Measurements from ENCODE around the gene TEKTIP1. TPM values are rescaled to one million over a fixed set of nuclear protein-coding genes. Genes with fewer than 3 reads are reported as not detected.
A peak's percentile ranks its signal among the peaks of the same experiment; 100 is the strongest.
"Not testable (repeated sequence)": the region's sequence is repeated elsewhere in the genome, so short reads cannot be mapped to it uniquely, and the experiment has no call there.

The TEKTIP1 gene
- total RNA-seq, 1 donor: not detected

DNA sequence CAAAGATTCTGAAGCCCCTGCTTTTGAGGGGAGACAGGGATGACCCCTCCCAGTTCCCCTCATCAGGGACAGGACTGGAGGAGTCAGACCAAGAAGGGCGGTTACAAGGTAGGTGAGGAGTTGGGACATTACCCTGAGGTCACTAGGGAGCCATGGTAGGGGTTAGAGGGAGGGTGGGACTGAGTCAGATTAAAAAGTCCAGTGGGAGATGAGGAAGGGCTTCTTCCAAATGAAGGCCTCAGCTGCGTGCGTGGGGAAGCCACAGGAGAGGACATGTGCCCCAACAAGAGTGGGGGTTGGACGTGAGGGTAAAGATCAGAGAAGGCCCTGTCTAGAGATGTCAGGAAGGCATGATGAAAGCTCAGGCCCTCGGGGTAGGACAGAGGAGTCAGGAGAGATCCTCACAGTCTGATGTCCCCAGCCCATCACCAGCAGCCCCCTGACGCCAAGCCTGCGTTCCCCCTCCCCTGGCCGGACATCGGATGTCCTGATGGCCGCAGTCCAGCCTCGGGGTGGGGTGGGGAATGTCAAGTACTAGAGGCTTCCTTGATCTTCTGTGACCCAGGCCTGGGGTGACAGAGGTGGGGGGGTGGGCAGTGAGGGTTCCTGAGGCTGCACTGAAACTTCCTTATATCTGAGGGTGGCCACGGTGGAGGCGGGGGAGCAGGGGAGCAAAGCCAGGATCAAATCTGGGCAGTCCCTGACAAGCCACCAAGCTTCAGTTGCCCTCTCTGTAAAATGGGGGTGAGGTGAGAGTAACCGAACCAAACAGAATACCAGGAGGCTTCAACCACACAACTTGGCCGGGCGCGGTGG, 24.9 kb downstream of the TEKTIP1 start:
- no peak for DNase-seq (ENCODE audit: low read depth)
- TF ChIP-seq, protein P1, sequence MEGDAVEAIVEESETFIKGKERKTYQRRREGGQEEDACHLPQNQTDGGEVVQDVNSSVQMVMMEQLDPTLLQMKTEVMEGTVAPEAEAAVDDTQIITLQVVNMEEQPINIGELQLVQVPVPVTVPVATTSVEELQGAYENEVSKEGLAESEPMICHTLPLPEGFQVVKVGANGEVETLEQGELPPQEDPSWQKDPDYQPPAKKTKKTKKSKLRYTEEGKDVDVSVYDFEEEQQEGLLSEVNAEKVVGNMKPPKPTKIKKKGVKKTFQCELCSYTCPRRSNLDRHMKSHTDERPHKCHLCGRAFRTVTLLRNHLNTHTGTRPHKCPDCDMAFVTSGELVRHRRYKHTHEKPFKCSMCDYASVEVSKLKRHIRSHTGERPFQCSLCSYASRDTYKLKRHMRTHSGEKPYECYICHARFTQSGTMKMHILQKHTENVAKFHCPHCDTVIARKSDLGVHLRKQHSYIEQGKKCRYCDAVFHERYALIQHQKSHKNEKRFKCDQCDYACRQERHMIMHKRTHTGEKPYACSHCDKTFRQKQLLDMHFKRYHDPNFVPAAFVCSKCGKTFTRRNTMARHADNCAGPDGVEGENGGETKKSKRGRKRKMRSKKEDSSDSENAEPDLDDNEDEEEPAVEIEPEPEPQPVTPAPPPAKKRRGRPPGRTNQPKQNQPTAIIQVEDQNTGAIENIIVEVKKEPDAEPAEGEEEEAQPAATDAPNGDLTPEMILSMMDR (IDR thresholded peaks at IDR 0.05; ENCODE audit: insufficient read depth, low read depth, low read length): no peak
- H3K4me3 ChIP-seq (ENCODE audit: low read depth, low read length): no peak overlapping the region

DNA sequence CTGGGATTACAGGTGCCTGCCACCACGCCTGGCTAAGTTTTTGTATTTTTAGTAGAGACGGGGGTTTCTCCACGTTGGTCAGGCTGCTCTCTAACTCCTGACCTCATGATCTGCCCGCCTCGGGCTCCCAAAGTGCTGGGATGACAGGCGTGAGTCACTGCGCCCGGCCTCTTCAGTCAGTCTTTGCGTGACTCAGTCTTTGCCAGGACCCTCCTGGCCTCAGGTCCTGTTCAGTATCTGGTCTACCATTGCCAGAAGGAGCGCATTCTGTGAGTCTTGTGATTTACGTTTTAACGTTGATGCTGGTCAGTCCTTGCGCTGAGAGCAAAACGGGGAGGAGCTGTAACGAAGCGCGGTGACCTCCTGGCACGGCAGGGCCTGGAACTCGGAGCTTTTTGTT, 26.2 kb downstream of the TEKTIP1 start:
- TF ChIP-seq, protein P1 (IDR thresholded peaks at IDR 0.05; ENCODE audit: insufficient read depth, low read depth, low read length): no peak
- DNase-seq (ENCODE audit: low read depth): peak; percentile 78
- no peak overlapping the region for H3K4me3 ChIP-seq (ENCODE audit: low read depth, low read length)

DNA sequence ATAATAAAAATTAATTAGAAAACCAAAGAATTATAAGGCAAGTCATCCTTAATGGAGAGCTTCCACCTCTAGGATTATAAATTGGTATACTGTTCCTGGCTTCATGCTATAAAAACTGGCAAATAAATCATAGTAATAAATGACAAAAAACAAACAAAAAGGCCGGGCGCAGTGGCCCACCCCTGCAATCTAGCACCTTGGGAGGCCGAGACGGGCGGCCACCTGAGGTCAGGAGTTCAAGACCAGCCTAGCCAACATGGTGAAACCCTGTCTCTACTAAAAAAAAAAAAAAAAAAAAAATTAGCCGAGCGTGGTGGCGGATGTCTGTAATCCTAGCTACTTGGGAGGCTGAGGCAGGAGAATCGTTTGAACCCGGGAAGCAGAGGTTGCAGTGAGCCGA, 31.1 kb downstream of the TEKTIP1 start:
- DNase-seq (ENCODE audit: low read depth); H3K4me3 ChIP-seq (ENCODE audit: low read depth, low read length): not testable (repeated sequence)

- no peak overlapping the region for H3K4me3 ChIP-seq (ENCODE audit: low read depth, low read length)
- TF ChIP-seq, protein P1 (IDR thresholded peaks at IDR 0.05; ENCODE audit: insufficient read depth, low read depth, low read length): no peak
- DNase-seq (ENCODE audit: low read depth): no peak
These were observed 31.6 kb downstream of the TEKTIP1 start for GRCh38 chr19:3570606-3571011.

DNA sequence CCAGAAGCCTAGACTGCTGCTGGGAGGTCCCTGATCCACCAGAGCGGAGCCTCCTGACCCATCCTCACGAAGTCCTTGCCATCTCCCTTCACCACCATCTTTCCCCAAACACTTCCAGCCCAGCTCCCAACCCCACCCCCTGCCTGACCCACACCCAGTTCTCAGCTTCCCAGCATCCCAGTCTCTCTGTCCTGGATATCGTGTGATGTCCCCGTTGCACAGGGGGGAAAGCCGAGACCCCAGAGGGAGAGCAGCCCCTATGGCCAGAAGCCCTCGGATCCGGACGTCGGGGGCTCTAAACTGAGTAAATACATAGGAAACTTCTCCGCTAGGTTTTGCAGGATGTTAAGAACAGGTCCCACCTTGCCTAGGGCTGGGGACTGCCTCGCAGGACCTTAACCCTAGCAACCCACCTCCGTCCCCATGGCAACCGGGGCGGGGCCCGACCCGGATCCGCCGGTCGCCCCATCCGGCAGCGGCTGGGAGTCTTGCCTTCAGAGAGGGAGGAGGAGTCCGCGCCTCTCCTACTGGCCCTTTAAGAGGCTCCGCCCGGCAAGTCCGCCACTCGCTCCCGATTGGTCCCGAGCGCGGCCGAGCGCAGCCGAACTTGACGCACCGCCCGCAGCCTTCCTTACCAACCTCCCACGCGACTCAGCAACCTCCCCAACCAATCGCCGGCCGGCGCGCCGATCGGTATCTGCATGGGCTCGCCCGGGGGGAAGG, 33.3 kb downstream of the TEKTIP1 start:
- peak overlapping the region; percentile 68 for H3K4me3 ChIP-seq (ENCODE audit: low read depth, low read length)
- peak; percentile 100 for DNase-seq (ENCODE audit: low read depth)
- TF ChIP-seq, protein P1 (IDR thresholded peaks at IDR 0.05; ENCODE audit: insufficient read depth, low read depth, low read length): no peak

GRCh38 chr19:3572855-3573161, 33.8 kb downstream of the TEKTIP1 start, which contains the start of gene HMG20B:
TSS of gene HMG20B (plus strand) at chr19:3572944. CDS start at chr19:3573310, 366 bp downstream.
- peak within 1 kb of the TSS; percentile 76 for H3K4me3 ChIP-seq (ENCODE audit: low read depth, low read length)
- TF ChIP-seq, protein P1 (IDR thresholded peaks at IDR 0.05; ENCODE audit: insufficient read depth, low read depth, low read length): no peak
- DNase-seq (ENCODE audit: low read depth): no peak

DNA sequence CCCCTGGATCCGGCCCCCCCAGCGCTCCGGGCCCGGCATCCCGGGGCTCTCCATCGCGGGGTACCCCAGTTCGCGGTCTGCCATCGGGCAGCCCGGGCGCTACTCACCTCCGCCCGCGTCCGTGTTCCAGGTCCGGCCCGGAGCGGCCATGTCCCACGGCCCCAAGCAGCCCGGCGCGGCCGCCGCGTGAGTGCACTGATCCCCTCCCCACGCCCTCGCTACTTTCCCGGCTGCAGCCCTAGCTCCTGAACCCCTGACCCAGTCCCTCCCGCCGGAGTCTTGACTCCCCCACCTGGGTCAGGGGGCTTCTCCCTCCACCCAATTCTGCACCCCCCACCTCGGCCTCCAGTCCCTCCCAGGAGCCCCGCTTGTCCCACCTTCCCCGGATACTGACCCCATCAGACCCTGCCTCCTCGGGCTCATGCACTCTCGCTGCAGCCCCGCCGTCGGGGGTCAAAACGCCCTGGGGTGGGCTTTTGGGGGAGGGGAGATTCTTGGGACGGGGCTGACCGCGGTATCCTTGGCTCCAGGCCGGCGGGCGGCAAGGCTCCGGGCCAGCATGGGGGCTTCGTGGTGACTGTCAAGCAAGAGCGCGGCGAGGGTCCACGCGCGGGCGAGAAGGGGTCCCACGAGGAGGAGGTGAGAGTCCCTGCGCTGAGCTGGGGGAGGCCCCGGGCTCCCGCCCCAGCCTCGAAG, 34.3 kb downstream of the TEKTIP1 start:
- peak overlapping the region; percentile 76 for H3K4me3 ChIP-seq (ENCODE audit: low read depth, low read length)
- TF ChIP-seq, protein P1 (IDR thresholded peaks at IDR 0.05; ENCODE audit: insufficient read depth, low read depth, low read length): no peak
- DNase-seq (ENCODE audit: low read depth): no peak
